ENCODE data around the gene BPTF. TPM values are rescaled to one million over a fixed set of nuclear protein-coding genes. Genes with fewer than 3 reads are reported as not detected.

The BPTF gene
- total and polyA plus RNA-seq, 2 of the 13 experiments (the other 11 are each of a cell fraction or from before 2014, with no cell fraction given): 43.5 to 66.1 TPM

GRCh38 chr17:68019675-68020408 lies 194.5 kb downstream of the BPTF start (continued):
- no peak for TF ChIP-seq ZNF646 (CRISPR knock-in tag; IDR thresholded peaks at IDR 0.05)
- TF ChIP-seq ZNF326 (CRISPR knock-in tag; IDR thresholded peaks at IDR 0.05; ENCODE audit: borderline replicate concordance): no peak
- 0 out of 2 replicates have a peak, but pooled peaks have one; percentile 90 for TF ChIP-seq FUBP1 (CRISPR knock-in tag; IDR thresholded peaks at IDR 0.05; ENCODE audit: borderline replicate concordance)
- TF ChIP-seq ZNF770 (CRISPR knock-in tag; IDR thresholded peaks at IDR 0.05): peak; percentile 82
- TF ChIP-seq ZNF407 (CRISPR knock-in tag; IDR thresholded peaks at IDR 0.05; ENCODE audit: not compliant biosample characterization): peak; percentile 94
- TF ChIP-seq CENPX (CRISPR knock-in tag; IDR thresholded peaks at IDR 0.05): no peak
- peak; percentile 77; the same call in 1 of the 2 replicates for TF ChIP-seq MTA1 (CRISPR knock-in tag; IDR thresholded peaks at IDR 0.05; ENCODE audit: borderline replicate concordance)
- TF ChIP-seq HOXA3 (CRISPR knock-in tag; IDR thresholded peaks at IDR 0.05): peak; percentile 95

Measured in HepG2 (cell line).